ENCODE data around the gene UACA.
"Not testable (repeated sequence)": the region's sequence is repeated elsewhere in the genome, so short reads cannot be mapped to it uniquely, and the experiment has no call there.

The UACA gene

GRCh38 chr15:70629735-70630273, 133.6 kb downstream of the UACA start:
- DNase-seq (ENCODE audit: low read depth, low spot score) = no peak

DNA sequence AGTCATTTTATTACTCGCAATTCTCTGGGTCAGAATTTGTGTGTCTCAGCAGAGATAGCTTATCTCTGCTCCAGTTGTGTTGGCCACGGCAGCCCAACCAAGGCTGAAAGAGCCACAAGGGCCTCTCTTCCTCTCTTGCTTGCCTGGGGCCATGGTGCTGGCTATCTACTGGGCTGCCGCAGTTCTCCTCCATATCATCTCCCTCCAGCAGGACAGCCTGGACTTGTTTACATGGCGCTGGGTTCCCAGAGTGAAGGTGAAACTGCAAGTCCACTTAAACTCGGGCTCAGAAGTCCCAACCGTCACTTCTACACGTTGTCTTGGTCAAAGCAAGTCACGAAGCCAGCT, 134.8 kb downstream of the UACA start:
- DNase-seq (ENCODE audit: low read depth, low spot score) = no peak

DNA sequence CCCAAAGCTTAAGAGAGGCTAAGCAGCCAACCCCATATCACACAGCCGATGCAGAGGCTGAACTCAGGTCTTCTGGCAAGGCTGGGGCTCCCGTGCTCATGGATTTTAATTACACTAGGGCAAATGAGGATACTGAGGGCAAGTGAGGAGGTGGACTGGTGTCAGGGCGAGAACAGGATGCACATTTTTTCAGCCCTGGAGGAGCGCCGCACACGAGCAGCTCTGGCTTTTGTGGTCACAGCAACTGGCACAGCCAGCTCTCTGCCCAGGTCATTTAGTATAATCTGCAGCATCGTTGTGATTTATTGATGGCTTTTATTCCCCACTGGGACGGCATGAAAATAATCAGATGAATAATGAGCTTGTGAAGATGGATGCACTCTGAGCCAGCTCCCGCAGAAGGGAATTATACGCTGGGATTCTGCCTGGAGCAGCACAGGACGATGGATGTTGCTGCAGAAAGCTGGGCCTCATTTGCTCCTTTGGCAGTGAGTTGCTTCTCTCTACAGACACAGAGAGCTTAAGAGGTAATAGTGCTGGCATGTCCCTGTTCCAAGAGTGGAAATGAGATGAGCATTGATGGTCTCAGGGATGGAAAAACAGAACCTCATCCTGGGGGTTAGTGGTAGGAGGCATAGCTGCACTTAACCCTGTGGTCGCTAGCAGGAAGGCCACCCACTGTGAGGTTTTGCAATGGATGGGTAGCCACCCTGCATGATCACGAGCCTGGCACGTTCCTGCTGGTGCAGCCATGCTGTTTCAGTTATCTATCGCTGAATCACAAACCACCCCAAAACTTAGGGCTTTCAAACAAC, 135.4 kb downstream of the UACA start:
- DNase-seq (ENCODE audit: low read depth, low spot score) = peak; percentile 95

DNA sequence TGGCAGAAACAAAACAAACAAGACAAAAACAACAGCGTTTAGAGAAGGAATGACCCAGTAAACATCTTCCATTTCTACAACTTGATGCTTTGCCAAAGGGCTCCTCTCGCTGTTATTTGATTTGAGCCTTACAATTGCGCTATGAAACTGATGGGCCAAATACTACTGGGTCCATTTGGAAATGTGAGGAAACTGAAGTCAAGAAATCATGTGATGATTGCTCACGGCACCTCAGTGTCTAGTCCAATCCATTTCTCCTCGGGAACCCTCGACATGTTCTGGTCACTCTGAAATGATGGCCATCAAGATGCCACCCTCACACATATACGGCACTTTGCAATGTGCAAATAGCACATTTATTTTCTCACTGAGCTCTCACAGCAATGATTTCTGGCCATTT, 136.0 kb downstream of the UACA start:
- DNase-seq (ENCODE audit: low read depth, low spot score) = no peak

DNA sequence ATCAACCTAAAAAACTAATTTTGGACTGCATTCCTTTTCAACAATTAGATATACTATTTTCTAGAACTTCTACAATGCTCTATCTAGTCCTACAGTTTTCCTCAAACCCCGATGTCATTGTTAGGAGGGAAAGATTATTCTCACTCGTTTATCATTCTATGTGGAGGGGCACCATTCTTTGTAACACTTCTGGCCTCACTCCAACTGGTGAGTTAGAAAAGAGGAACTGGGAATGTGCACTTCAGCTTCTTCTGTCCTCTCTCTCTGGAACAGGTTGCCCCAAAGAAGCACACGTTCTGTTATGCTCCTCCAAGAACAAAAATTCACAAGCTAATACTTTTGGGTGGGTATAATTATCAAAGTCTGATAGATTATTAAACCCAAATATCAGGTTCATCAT, 137.9 kb downstream of the UACA start:
- DNase-seq (ENCODE audit: low read depth, low spot score) = no peak

DNA sequence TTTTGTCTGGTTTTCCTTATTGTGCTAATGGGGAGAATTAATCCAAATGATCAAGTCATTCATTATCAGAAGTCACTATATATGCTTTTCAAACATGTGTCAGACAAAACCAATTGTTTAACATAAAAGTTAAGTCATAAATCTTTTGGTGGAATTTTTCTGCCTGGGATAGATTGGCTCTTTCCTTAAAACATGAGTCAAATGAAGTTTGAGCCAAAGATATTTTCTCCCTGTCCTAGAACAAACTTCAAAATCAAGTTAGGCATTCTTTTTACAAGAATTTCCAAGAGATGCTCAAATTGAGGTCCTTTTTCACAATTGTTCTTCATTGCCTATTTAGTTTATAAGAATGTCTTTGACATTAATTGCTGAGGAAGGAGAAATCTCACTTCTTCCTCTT, 138.3 kb downstream of the UACA start:
- no peak for DNase-seq (ENCODE audit: low read depth, low spot score)

- no peak for DNase-seq (ENCODE audit: low read depth, low spot score)
Observed at GRCh38 chr15:70618929-70619328, 144.4 kb downstream of the UACA start.

GRCh38 chr15:70617911-70618287, 145.5 kb downstream of the UACA start:
- no peak for DNase-seq (ENCODE audit: low read depth, low spot score)

DNA sequence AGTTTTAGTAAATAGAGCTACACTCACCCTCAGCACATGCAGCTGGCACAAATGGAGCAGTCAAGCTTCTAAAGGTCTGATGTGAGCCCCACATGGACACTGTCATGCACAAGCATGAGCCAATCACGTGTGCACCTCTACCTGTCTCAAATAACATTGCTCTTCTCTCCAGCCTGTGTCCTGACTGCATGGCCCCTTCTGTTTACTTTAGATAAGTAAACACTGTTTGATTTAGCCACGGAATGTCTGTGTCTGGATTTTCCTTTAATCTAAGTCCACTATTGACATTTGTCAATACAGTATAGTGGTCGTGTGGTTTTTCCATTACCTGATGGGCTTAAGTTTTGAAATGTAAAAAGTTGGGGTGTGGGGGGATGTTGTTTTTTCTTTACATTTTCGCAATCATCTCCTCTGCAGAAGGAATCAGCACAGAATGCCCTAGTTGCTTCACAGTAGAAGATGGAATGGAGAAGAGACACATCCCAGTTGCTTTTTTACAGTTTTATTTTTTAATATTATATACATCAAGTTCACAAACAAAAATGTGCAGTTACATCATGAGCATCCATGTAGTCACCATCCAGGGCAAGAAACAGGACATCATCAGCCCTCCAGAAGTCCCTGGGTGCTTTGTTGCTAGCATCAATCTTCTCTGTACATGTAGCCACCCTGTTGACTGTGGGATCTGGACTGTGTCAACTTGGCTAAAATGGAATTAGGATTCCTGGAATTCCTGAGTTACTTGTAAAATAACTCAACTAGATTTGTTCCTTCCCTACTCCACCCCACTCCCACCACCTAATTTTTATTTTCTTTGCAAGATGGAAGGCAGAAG, 146.1 kb downstream of the UACA start:
- DNase-seq (ENCODE audit: low read depth, low spot score) = no peak

DNA sequence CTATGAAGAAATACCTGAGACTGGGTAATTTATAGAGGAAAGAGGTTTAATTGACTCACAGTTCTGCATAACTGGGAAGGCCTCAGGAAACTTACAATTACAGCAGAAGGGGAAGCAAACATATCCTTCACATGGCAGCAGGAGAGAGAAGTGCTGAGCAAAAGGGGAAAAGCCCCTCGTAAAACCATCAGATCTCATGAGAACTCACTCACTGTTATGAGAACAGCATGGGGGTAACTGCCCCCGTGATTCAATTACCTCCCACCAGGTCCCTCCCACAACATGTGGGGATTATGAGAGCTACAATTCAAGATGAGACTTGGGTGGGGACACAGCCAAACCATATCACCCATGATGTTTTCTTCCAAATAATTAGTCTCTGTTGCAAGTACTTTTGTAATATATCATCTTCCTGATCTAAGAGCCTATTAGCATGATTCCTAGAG, 147.0 kb downstream of the UACA start:
- DNase-seq (ENCODE audit: low read depth, low spot score) = not testable (repeated sequence)

DNA sequence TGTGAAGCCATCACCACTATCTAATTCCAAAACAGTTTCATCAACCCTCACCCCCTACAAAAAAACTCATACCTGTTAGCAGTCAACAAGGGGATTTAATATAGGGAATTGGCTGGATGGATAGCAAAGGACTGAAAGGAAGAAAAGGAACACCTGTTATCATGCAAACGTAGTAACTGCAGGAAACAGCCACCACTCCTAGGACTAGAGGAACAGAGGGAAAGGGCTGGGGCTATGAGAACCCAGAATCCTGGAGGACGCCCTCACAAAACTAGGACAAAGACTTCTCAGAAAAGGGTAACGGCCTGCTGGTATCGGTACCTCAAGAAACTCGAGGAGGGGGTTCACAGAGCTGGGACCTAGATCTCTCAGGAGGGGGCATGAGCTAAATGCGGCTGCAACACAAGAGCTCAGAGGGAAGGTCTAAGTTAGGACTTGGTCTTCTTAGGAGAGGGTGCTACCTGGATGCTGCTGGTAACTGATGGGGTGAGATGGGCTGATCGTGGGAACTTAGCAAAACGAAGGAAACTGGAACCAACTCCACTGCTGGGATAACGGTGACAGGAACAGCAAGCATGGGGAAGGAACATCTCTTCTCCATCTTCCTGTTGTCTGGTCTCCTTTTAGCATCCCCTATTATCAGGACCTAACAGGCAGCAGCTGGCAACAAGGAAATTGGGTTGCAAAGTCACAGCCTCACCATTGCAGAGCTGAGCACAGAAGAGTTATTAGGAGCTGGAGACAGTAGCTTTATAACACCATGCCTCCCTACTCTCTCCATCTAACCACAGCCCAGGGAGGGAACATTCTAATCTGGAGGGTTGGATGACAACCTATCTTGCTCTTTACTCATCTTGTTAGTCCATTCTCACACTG, 147.7 kb downstream of the UACA start:
- no peak for DNase-seq (ENCODE audit: low read depth, low spot score)

DNA sequence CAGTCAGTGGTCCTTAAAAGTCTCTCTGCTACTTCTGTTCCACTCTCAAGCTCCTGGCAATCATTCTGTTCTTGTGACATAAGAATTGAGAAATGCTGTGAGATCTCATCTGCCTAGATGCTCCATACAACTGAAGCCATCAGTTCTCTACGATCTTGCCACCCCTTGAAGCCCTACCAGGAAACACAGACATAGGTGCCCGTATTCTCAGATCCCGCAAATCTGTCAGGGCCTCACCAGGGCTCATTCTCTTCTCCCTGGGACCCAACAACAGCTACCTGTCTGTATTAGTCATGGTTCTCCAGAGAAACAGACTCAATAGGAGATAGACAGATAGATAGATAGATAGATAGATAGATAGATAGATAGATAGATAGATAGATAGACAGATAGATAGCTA, 149.1 kb downstream of the UACA start:
- DNase-seq (ENCODE audit: low read depth, low spot score) = no peak

DNA sequence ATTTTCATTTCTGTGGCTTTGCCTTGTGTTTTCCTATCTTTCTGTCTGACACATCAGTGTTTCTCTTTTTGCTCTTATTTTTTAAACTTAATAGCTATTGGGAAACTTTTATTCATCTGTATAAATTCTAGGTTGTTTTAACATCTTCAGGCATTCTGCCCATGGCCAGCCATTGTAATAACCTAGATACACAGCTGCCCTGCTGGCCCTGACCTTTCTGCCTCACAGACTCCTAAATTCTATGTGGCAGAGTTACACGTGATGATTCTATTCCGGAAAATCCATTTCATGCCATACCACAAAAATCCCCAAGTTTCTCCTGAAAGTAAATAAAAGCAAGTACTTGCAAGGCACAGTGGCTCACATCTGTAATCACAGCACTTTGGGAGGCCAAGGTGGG, 150.1 kb downstream of the UACA start:
- DNase-seq (ENCODE audit: low read depth, low spot score) = no peak

DNA sequence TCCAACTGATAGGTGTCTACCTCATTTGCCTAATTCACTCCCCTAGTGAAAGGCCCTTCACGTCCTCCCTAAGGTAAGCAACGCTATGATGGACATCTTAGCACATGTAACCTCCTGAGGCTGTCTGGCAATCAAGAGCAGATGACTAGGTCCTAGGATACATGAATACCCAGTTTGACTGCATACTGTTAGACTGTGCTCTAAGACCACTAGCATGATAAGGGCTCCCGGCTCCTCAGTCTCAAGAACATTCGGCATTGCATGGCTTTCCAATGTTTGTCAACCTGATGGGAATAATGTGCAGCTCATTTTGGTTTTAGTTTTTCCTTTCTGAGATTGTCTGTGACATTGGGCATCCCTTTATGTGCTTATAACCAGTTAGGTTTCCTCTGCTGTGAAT, 152.1 kb downstream of the UACA start:
- no peak for DNase-seq (ENCODE audit: low read depth, low spot score)

DNA sequence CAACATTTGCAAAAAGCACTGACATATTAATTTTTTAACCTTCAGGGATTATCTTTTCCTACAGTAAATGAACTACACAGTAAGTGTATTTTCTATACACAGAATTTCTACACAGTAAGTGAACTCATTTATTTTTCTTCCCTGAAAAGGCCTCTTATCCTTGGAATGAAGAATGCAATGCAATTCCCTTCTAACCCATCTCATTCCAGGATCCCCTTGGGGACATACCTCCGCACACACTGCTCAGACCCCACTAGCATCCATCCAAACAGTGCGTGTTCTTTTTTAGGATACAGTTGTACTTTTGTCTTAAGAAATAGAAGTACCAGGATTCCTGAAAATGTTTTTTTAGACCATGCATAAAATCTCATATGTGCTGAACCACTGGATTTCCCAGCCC, 152.8 kb downstream of the UACA start:
- DNase-seq (ENCODE audit: low read depth, low spot score) = no peak

DNA sequence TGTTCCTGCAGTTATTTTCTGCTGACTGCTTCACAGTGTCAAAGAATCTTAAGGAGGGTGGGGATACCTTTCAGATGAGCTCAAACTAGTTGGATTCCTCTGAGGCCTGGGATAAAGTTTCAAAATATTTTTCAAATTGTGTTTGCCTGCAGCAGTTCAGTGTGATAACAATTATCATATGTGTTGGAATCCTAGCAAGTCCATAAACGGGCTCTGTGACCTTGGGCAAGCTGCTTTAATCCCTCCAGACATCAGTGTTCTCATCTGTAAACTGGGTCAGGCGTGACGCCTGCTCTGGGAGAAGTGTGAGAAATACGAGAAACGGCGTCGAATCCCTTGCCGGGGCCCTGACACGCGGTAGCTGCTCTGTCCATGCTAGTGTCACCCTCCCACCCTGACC, 153.5 kb downstream of the UACA start:
- no peak for DNase-seq (ENCODE audit: low read depth, low spot score)

DNA sequence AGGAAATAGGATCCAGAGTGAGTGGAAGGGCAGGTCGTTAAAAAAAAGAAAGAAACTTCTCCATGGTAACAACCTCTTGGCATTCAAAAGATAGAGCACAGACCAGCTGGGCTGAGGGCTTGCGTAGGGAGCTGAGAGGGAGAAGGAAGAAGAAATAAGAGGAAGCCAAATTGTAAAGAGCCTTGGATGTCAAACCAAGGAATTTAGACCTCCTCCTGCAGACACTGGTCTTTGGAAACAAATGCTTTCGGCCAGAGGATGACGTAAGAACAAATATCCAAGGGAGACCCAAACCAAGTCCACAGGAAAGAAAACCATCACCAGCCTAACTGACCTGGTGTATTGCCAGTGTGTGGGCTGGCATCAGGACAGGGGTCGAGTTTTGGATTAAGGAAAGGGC, 155.2 kb downstream of the UACA start:
- peak; percentile 52 for DNase-seq (ENCODE audit: low read depth, low spot score)

DNA sequence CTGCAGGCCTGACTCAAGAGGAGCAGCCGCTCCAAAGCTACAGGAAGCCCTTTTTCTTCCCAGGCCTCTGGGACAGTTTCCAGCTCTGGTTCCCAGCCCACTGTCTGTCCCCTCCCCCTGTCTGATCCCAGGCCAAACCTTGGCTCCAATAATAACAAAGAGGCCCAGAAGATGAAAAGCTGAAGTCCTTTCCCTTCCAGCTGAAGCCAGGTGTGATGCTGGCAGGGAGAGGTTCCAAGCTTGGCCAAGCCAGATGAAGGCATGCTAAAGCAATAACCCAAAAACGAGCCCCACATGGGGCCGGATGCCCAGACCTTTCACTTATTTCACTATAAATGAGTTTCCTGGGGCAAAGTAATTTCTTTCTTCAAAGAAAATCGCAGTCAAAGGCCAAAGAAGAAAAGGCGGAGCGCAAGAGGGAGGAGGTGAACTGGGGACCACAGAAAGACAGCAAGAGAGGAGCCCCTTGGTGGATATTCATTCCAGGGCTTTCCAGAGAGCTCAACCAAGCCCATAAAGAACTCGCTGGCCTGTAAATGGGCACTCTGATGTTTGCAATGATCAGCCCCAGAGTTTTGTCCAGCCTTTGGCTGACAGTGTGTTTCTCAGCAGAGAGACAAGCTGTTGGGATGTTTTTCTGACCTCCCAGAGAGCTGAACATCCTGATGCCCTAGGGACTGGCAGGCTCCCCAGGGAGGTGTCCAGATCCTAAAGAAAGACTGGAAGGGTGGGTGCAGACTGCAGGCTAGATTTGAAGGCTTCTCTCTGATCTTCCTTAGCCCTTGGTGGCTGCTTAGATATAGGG, 157.6 kb downstream of the UACA start:
- DNase-seq (ENCODE audit: low read depth, low spot score) = peak; percentile 73

- no peak for DNase-seq (ENCODE audit: low read depth, low spot score)
Observed at GRCh38 chr15:70604666-70605315, 158.6 kb downstream of the UACA start.

Measured in brain pericyte (primary cell).